Glutamatergic neuron (in vitro differentiated cells): Measurements from ENCODE around the gene CCDC27. TPM values are rescaled to one million over a fixed set of nuclear protein-coding genes. Genes with fewer than 3 reads are reported as not detected.

ENCODE experiments used
- DNase-seq: peaks from one replicate; pipeline ENCODE4 v3.0.0; 2022
- H3K27ac Mint-ChIP-seq: one replicate; pipeline ENCODE4 v1.8.0; 2020; ENCODE audit warnings: mild to moderate bottlenecking, mixed read lengths, inconsistent platforms; ENCODE audit not compliant: unreplicated experiment
- H3K27me3 Mint-ChIP-seq: one replicate; pipeline ENCODE4 v1.8.0; 2020; ENCODE audit warnings: mild to moderate bottlenecking, moderate library complexity, mixed read lengths, inconsistent platforms; ENCODE audit not compliant: unreplicated experiment
- H3K36me3 Mint-ChIP-seq: one replicate; pipeline ENCODE4 v1.8.0; 2020; ENCODE audit warnings: mild to moderate bottlenecking, mixed read lengths, inconsistent platforms; ENCODE audit not compliant: unreplicated experiment
- H3K4me1 Mint-ChIP-seq: one replicate; pipeline ENCODE4 v1.8.0; 2020; ENCODE audit warnings: mild to moderate bottlenecking, low read depth, mixed read lengths, inconsistent platforms; ENCODE audit not compliant: unreplicated experiment
- H3K4me3 Mint-ChIP-seq: one replicate; pipeline ENCODE4 v1.8.0; 2020; ENCODE audit warnings: mild to moderate bottlenecking, mixed read lengths, inconsistent platforms; ENCODE audit not compliant: unreplicated experiment
- H3K9me3 Mint-ChIP-seq: one replicate; pipeline ENCODE4 v1.8.0; 2020; ENCODE audit warnings: mild to moderate bottlenecking, moderate library complexity, mixed read lengths, inconsistent platforms; ENCODE audit not compliant: unreplicated experiment
- total RNA-seq: library from RNA; stranded (reverse); fragmentation: NEBNext Ultra II Directional; extraction: Animal tissue kit (Norgen Biotek cat#: 25700); gene quantifications from one replicate; pipeline ENCODE4 v1.2.1, GENCODE V29; 2021; ENCODE audit not compliant: unreplicated experiment
- TF ChIP-seq, protein P1 (sequence below): fragments of 200-600 bp; sonication (generic); IDR thresholded peaks from one replicate; pipeline ENCODE4 v1.5.0; 2021; ENCODE audit not compliant: partially characterized antibody, unreplicated experiment

The CCDC27 gene
- total RNA-seq, 1 donor from 2014 or later, result not detected

DNA sequence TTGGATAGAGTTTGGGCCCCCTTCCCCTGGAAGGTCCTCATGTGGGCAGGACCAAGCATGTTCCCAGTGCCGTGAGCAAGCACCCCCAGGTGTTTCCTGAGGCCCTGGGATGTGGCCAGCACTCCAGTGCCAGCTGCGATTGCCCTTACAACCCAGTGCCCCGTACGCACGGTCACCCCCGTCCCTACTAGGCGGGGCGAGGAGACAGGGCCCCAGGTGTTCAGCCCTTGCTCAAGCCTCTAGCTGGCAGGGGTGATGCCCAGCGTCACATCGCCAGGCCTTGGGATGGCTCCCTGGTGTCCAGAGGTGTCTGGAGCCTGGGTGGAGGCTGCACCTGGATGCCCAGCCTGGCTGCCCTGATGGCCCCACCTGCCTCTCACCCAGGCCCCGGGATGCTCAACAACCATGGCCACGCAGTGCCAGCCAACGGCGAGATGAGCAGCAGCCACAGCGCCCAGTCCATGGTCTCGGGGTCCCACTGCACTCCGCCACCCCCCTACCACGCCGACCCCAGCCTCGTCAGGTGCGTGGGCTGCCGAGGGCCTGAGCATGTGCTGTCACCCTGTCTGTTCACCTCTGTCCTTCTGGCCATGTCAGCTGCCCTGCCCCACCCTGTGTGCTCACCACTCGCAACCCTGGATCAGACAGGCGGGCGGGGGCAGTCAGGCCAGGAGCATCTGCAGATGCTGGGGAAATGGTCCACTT lies 21.6 kb upstream of the CCDC27 start:
- TF ChIP-seq, protein P1, sequence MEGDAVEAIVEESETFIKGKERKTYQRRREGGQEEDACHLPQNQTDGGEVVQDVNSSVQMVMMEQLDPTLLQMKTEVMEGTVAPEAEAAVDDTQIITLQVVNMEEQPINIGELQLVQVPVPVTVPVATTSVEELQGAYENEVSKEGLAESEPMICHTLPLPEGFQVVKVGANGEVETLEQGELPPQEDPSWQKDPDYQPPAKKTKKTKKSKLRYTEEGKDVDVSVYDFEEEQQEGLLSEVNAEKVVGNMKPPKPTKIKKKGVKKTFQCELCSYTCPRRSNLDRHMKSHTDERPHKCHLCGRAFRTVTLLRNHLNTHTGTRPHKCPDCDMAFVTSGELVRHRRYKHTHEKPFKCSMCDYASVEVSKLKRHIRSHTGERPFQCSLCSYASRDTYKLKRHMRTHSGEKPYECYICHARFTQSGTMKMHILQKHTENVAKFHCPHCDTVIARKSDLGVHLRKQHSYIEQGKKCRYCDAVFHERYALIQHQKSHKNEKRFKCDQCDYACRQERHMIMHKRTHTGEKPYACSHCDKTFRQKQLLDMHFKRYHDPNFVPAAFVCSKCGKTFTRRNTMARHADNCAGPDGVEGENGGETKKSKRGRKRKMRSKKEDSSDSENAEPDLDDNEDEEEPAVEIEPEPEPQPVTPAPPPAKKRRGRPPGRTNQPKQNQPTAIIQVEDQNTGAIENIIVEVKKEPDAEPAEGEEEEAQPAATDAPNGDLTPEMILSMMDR, result no peak
- peaks cover 25% of the 10 kb centered on the region for H3K4me1 Mint-ChIP-seq
- peaks cover 17% of the 10 kb centered on the region for H3K27me3 Mint-ChIP-seq
- H3K9me3 Mint-ChIP-seq, result peaks cover 6% of the 10 kb centered on the region
- H3K27ac Mint-ChIP-seq, result peak overlapping the region; percentile 66
- peak; percentile 35 for DNase-seq
- no peak overlapping the region for H3K4me3 Mint-ChIP-seq
- H3K36me3 Mint-ChIP-seq, result no peaks in the 10 kb centered on the region

DNA sequence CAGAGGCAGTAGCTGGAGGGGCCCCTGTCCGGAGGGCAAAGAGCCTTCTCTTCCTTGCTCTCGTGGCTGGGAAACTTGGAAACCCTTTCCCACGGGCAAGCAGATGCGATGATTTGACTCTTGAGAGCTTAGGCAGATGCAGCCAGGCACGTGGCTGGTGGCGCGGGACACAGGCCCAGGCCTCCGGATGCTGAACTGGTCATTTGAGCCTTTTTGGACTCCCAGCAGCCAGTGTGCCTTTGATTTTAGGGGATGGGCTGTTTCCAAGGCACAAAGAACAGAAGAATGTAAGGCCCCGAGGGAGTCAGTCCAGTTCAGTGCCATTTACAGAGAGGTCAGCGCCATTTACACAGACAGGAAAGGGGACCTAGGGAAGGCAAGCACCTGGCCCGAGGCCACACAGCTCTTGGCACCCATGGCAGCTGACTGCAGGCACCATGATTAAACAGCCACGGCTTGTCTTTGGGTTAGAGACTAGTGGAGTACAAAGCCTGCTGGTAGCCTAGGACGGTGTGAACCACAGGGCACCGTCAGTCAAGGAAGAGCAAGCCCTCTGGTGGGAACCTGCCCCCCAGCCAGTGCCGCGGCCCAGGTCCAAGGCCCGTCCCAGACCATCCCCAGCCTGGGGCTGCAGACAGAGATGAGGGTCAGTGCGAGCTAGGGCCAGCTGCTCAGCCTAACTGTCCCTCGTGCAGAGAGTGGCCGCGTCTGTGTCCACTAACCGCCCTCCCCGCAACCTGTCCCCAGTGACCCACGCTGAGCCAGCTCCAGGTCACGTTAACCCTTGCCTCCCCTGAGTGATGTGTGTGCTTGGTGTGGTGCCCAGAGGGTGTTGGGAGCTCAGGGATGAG lies 20.4 kb upstream of the CCDC27 start:
- H3K4me1 Mint-ChIP-seq, result peaks cover 34% of the 10 kb centered on the region
- H3K27ac Mint-ChIP-seq, result peak overlapping the region; percentile 87
- H3K27me3 Mint-ChIP-seq, result peaks cover 20% of the 10 kb centered on the region
- no peaks in the 10 kb centered on the region for H3K36me3 Mint-ChIP-seq
- peak; percentile 64 for DNase-seq
- H3K4me3 Mint-ChIP-seq, result peak overlapping the region; percentile 38
- H3K9me3 Mint-ChIP-seq, result peaks cover 12% of the 10 kb centered on the region
- TF ChIP-seq, protein P1, result no peak

DNA sequence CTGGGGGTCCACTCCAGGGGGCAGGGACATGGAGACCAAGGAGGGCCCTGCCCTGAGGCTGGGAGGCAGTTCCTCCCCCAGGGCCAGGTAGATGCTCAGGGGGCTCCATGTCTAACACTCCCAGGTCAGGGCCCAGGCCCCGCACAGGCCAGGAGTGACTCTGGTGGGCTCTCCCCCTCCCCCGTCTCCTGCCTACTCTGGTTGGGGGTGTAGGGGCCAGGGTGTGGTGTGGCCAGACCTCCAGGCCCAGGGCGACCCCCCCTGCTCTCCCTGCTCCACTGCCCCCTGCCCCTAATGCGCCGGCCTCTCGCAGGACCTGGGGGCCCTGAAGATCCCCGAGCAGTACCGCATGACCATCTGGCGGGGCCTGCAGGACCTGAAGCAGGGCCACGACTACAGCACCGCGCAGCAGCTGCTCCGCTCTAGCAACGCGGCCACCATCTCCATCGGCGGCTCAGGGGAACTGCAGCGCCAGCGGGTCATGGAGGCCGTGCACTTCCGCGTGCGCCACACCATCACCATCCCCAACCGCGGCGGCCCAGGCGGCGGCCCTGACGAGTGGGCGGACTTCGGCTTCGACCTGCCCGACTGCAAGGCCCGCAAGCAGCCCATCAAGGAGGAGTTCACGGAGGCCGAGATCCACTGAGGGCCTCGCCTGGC lies 19.7 kb upstream of the CCDC27 start:
- H3K27ac Mint-ChIP-seq, result peak overlapping the region; percentile 87
- peaks cover 20% of the 10 kb centered on the region for H3K27me3 Mint-ChIP-seq
- no peaks in the 10 kb centered on the region for H3K36me3 Mint-ChIP-seq
- peak; percentile 63 for DNase-seq
- no peak overlapping the region for H3K4me3 Mint-ChIP-seq
- TF ChIP-seq, protein P1, result no peak
- peaks cover 12% of the 10 kb centered on the region for H3K9me3 Mint-ChIP-seq
- H3K4me1 Mint-ChIP-seq, result peaks cover 38% of the 10 kb centered on the region

DNA sequence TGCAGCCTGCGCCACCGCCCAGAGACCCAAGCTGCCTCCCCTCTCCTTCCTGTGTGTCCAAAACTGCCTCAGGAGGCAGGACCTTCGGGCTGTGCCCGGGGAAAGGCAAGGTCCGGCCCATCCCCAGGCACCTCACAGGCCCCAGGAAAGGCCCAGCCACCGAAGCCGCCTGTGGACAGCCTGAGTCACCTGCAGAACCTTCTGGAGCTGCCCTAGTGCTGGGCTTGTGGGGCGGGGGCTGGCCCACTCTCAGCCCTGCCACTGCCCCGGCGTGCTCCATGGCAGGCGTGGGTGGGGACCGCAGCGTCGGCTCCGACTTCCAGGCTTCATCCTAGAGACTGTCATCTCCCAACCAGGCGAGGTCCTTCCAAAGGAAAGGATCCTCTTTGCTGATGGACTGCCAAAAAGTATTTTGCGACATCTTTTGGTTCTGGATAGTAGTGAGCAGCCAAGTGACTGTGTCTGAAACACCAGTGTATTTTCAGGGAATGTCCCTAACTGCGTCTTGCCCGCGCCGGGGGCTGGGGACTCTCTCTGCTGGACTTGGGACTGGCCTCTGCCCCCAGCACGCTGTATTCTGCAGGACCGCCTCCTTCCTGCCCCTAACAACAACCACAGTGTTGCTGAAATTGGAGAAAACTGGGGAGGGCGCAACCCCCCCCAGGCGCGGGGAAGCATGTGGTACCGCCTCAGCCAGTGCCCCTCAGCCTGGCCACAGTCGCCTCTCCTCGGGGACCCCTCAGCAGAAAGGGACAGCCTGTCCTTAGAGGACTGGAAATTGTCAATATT lies 19.0 kb upstream of the CCDC27 start:
- no peaks in the 10 kb centered on the region for H3K36me3 Mint-ChIP-seq
- TF ChIP-seq, protein P1, result no peak
- peaks cover 12% of the 10 kb centered on the region for H3K9me3 Mint-ChIP-seq
- peaks cover 38% of the 10 kb centered on the region for H3K4me1 Mint-ChIP-seq
- no peak overlapping the region for H3K4me3 Mint-ChIP-seq
- H3K27me3 Mint-ChIP-seq, result peaks cover 20% of the 10 kb centered on the region
- peak overlapping the region; percentile 48 for H3K27ac Mint-ChIP-seq
- DNase-seq, result no peak
